Type B pancreatic cell (in vitro differentiated cells): ENCODE data around the gene XXYLT1. TPM values are rescaled to one million over a fixed set of nuclear protein-coding genes. Genes with fewer than 3 reads are reported as not detected.
A peak's percentile ranks its signal among the peaks of the same experiment; 100 is the strongest.

Source experiments
- DNase-seq: peaks from one replicate; pipeline ENCODE4 v3.0.0; 2021; ENCODE audit warnings: mixed read lengths; ENCODE audit not compliant: unreplicated experiment; ENCODE audit errors: extremely low spot score
- H3K27ac Mint-ChIP-seq: 2 replicates; pipeline ENCODE4 v1.8.0; 2021; ENCODE audit warnings: mild to moderate bottlenecking, mixed read lengths
- H3K27me3 Mint-ChIP-seq: 2 replicates; pipeline ENCODE4 v1.8.0; 2021; ENCODE audit warnings: mixed read lengths
- H3K36me3 Mint-ChIP-seq: 2 replicates; pipeline ENCODE4 v1.8.0; 2021; ENCODE audit warnings: mixed read lengths
- H3K4me1 Mint-ChIP-seq: one replicate; pipeline ENCODE4 v1.8.0; 2021; ENCODE audit warnings: mixed read lengths; ENCODE audit not compliant: unreplicated experiment
- H3K4me3 Mint-ChIP-seq: 2 replicates; pipeline ENCODE4 v1.8.0; 2021; ENCODE audit warnings: mild to moderate bottlenecking, mixed read lengths
- H3K9me3 Mint-ChIP-seq: 2 replicates; pipeline ENCODE4 v1.8.0; 2021; ENCODE audit warnings: mixed read lengths
- total RNA-seq: library from RNA; stranded (reverse); gene quantifications from 2 replicates; pipeline ENCODE4 v1.2.1, GENCODE V29; 2021; ENCODE audit warnings: low replicate concordance
- TF ChIP-seq, protein P1 (sequence below): fragments of 200-600 bp; sonication (generic); conservative IDR thresholded peaks from 2 replicates; pipeline ENCODE4 v1.5.0; 2021; ENCODE audit warnings: antibody characterized with exemption, mild to moderate bottlenecking

XXYLT1 gene
- total RNA-seq, 1 donor from 2014 or later: 27.0 TPM

DNA sequence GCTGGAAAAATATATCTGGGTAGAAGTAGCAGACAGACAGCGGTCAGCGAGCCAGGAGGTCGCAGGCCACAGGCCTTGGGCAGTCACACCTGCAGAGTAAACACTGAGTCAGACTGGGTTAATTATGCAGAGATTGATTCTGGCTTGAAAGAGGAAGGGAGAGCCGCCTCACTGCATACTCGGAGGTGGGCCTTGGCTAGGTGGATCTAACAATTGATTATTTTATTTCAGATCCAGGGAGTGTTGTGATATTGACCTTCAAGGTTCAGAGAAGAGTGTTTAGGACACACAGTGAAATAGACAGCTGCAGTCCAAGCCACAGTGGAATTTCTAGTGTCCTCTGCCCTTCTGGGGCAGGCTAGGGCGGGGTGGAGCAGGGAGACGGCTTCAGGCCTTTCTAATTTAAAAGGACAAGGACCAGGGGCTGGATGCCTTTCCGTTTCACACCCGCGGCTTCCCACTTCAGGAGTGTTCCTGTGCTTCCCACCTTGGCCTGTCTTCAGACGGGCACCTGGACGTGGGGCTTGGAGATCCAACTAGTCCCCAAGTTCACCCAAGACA, 237.3 kb downstream of the XXYLT1 start:
- DNase-seq: no peak
- Mint-ChIP-seq H3K4me1 (peaks cover 33% of the 10 kb centered on the region), H3K4me3 (peak overlapping the region; percentile 39), H3K27me3 (peaks cover 9% of the 10 kb centered on the region), H3K36me3 (no peaks in the 10 kb centered on the region), H3K9me3 (no peaks in the 10 kb centered on the region), H3K27ac (peak overlapping the region; percentile 72)
- TF ChIP-seq, protein P1, sequence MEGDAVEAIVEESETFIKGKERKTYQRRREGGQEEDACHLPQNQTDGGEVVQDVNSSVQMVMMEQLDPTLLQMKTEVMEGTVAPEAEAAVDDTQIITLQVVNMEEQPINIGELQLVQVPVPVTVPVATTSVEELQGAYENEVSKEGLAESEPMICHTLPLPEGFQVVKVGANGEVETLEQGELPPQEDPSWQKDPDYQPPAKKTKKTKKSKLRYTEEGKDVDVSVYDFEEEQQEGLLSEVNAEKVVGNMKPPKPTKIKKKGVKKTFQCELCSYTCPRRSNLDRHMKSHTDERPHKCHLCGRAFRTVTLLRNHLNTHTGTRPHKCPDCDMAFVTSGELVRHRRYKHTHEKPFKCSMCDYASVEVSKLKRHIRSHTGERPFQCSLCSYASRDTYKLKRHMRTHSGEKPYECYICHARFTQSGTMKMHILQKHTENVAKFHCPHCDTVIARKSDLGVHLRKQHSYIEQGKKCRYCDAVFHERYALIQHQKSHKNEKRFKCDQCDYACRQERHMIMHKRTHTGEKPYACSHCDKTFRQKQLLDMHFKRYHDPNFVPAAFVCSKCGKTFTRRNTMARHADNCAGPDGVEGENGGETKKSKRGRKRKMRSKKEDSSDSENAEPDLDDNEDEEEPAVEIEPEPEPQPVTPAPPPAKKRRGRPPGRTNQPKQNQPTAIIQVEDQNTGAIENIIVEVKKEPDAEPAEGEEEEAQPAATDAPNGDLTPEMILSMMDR: no peak

- Mint-ChIP-seq H3K27me3 (peaks cover 7% of the 10 kb centered on the region), H3K4me3 (no peak overlapping the region), H3K4me1 (peaks cover 33% of the 10 kb centered on the region), H3K9me3 (no peaks in the 10 kb centered on the region), H3K27ac (peak overlapping the region; percentile 72), H3K36me3 (no peaks in the 10 kb centered on the region)
- no peak for DNase-seq
- TF ChIP-seq, protein P1: no peak
Measured at GRCh38 chr3:195032955-195033354, 238.0 kb downstream of the XXYLT1 start.

DNA sequence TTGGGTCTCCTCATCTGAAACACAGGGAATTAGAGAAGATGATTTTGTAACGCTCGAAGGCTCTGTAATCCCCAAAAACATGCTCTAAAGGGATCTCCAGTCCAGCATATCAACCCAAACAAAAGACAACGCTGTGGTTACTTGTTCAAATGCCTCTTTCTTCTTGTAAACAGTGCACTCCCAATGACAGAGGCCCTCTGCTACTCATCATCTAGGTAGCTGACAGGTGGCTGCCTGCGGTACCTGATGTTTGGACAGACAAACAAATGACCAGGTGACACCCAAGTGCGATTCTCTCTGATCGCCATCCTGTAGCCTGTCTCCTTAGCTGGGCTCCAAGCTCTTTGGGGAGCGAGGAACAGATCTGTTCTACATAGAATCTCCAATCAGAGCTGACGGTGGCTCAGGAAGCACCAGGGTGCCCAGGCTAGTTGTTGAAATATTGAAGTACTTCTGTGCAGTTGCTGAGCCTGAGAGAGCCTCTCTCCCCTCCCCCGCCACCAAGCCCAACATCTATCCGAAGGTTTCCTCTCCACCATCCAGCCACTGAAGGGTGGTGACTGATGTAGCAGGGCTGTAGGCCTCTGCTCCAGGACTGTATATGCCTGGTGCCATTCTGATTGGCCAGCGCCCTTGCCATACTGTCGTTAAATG, 238.7 kb downstream of the XXYLT1 start:
- Mint-ChIP-seq H3K4me1 (peaks cover 33% of the 10 kb centered on the region), H3K4me3 (no peak overlapping the region), H3K9me3 (no peaks in the 10 kb centered on the region), H3K36me3 (no peaks in the 10 kb centered on the region), H3K27ac (peak overlapping the region; percentile 66), H3K27me3 (peaks cover 7% of the 10 kb centered on the region)
- DNase-seq: no peak
- TF ChIP-seq, protein P1: no peak

DNA sequence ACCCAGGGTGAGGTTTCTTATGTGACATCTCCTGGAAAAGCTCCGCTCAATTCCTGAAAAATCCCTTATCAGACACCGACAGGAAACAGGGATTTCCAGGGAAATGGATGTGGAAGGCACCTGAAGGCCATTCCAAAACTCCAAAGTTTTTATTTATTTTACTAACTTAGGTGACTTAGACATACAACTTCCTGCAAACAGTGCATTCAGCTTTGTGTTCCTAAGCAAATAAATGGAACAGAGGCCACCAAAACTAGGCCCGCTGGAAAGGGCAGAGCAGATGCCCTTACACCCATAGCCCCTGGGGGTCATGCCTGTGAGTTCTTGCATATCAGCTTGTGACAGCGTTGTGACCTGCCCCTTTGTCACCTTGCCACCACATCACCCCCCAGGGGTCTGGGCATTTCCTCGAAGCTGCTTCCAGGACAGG, 239.4 kb downstream of the XXYLT1 start:
- DNase-seq: no peak
- peaks cover 7% of the 10 kb centered on the region for H3K27me3 Mint-ChIP-seq
- no peak overlapping the region for H3K4me3 Mint-ChIP-seq
- TF ChIP-seq, protein P1: no peak
- peaks cover 33% of the 10 kb centered on the region for H3K4me1 Mint-ChIP-seq
- H3K27ac Mint-ChIP-seq: peak overlapping the region; percentile 66
- no peaks in the 10 kb centered on the region for H3K9me3 Mint-ChIP-seq
- H3K36me3 Mint-ChIP-seq: no peaks in the 10 kb centered on the region

DNA sequence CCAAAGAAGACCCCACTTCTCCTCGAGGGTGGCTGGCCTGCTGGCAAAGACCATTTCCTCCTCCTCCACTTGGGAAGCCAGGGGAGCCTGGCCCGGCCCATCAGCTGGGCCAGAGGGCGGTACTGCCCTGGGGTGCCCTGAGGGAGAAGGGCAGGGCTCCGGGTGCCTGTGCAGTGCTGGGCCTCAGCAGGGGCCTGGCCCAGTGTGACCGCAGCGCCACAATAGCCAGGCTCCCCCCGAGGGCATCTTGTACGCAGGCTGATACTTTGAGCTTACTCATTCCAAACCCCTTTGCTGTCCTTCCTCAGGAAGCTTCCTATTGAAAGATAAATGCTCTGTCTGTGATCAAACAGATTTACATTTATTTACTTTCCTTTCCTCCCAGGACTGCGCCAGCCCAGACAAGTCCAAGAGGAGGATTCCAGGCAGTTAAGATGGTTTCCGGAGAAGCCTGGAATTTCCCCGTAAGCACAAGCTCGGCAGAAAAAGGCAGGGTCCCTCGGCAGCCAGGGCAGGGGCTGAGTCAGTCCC, 240.1 kb downstream of the XXYLT1 start:
- H3K4me3 Mint-ChIP-seq: peak overlapping the region; percentile 49
- no peak for DNase-seq
- H3K27me3 Mint-ChIP-seq: peaks cover 7% of the 10 kb centered on the region
- no peaks in the 10 kb centered on the region for H3K9me3 Mint-ChIP-seq
- peak overlapping the region; percentile 86 for H3K27ac Mint-ChIP-seq
- peaks cover 34% of the 10 kb centered on the region for H3K4me1 Mint-ChIP-seq
- TF ChIP-seq, protein P1: no peak
- H3K36me3 Mint-ChIP-seq: no peaks in the 10 kb centered on the region
